GM19397 (cell line): ENCODE results near the gene FUT4.
"Not testable (repeated sequence)": the region's sequence is repeated elsewhere in the genome, so short reads cannot be mapped to it uniquely, and the experiment has no call there.

Experiments
- ATAC-seq: cut with Tn5 transposase; IDR thresholded peaks from one replicate; pipeline ENCODE4 v1.9.1; 2021; ENCODE audit warnings: mild to moderate bottlenecking, moderate library complexity; ENCODE audit not compliant: unreplicated experiment

FUT4 gene

DNA sequence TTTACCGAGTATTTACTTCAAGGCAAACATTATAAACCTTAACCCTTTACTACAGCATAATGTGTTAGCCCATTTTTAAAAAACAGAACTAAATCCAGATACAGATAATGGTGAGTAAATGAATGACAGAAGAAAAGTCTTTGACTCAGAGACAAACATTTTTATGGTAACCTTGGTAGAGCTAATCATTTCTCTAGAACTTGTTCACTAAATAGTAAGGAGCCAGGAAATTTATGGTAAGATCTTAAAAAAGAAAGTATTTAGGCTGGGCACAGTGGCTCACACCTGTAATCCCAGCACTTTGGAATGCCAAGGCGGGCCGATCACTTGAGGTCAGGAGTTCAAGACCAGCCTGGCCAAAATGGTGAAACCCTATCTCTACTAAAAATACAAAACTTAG, 11.5 kb upstream of the FUT4 start:
- ATAC-seq: no peak

GRCh38 chr11:94533206-94533605, 10.5 kb upstream of the FUT4 start:
- ATAC-seq: no peak

DNA sequence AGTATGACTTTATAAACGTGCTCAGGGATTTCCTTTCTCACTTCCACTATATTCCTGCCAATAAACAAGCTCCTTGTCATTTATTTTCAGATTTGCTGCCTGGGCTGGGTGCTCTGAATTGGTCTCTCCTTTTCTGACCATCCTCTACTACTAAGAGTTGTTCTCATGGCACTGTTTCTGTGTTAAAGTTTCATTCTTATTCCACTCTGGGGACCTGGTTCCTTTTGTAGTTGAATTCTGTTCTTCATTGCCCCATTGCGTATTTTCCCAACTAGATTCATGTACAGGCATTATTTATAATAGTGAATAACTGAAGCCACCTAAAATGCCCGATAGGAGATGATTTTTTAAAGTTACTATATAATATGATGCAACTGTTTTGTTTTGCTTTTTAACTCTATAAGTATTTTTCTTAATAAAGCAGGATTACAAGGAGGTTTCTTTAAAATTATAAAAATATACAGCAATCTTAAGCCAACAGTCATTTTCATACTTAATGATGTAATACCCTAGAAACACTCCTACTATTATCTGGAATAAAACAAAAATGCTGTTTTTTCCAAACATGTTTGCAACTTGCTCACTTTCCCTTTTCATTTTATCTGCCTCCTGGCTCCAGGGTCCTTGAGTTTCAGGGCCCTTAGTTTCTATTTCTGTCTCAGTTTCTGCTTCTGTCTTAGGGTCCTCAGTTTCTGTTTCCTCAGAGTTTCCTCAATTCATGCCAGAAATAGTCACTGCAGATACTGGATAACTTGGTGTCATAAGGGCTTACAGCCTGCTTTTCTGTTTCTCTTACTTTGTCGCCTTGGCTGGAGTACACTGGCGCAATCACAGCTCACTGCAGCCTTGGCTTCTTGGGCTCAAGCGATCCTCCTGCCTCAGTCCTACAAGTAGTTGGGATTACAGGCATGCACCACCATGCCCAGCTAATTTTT, 9.8 kb upstream of the FUT4 start:
- ATAC-seq: no peak

GRCh38 chr11:94536386-94536785, 7.3 kb upstream of the FUT4 start:
- ATAC-seq: no peak

- no peak for ATAC-seq
These were observed 6.6 kb upstream of the FUT4 start for GRCh38 chr11:94537031-94537600.

DNA sequence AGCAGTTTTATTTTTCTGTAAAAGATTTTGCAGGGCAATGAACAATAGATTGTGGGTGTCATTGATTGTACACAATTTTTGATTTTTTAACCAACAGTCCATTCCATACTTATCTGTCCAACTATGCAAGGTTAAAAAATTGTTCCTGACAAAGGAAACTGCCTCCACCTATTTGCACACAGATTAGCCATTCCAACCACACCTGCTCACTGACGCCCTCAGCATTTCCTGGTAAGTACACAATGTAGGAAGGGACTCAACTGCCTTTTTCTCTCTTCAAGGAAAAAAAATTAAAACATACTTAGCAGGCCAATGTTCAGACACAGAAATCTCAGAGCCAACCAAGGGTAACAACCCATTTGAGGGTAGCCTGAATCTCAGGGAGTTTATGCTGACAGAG, 4.3 kb upstream of the FUT4 start:
- ATAC-seq: no peak

DNA sequence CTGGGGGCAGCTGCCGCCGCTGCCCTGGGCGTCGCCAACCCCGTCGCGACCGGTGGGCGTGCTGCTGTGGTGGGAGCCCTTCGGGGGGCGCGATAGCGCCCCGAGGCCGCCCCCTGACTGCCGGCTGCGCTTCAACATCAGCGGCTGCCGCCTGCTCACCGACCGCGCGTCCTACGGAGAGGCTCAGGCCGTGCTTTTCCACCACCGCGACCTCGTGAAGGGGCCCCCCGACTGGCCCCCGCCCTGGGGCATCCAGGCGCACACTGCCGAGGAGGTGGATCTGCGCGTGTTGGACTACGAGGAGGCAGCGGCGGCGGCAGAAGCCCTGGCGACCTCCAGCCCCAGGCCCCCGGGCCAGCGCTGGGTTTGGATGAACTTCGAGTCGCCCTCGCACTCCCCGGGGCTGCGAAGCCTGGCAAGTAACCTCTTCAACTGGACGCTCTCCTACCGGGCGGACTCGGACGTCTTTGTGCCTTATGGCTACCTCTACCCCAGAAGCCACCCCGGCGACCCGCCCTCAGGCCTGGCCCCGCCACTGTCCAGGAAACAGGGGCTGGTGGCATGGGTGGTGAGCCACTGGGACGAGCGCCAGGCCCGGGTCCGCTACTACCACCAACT, 1.0 kb downstream of the FUT4 start:
- no peak for ATAC-seq

GRCh38 chr11:94545264-94546161, 1.8 kb downstream of the FUT4 start:
- no peak for ATAC-seq

GRCh38 chr11:94546162-94546470, 2.4 kb downstream of the FUT4 start:
- ATAC-seq: no peak

DNA sequence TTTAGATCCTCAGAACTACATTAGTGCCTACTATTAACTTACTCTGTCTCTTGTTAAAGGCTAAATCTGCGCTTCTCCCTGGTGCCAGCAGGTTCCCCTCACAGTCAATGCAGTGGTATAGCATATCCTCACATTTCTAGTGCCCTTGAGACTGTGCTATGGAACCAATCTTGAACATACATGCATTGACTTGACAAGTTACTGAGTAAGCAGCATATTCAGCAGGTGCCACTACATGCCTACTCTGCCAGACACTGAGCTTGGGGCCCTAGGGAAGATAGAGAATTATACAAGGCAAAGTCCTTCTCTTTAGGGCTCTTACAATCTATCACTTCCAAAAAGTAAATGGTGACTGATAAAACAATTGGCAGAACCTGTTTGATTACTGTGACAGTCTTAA, 3.2 kb downstream of the FUT4 start:
- no peak for ATAC-seq

GRCh38 chr11:94549146-94549545, 5.4 kb downstream of the FUT4 start:
- no peak for ATAC-seq

- no peak for ATAC-seq
These were observed 6.8 kb downstream of the FUT4 start for GRCh38 chr11:94550513-94550912.

DNA sequence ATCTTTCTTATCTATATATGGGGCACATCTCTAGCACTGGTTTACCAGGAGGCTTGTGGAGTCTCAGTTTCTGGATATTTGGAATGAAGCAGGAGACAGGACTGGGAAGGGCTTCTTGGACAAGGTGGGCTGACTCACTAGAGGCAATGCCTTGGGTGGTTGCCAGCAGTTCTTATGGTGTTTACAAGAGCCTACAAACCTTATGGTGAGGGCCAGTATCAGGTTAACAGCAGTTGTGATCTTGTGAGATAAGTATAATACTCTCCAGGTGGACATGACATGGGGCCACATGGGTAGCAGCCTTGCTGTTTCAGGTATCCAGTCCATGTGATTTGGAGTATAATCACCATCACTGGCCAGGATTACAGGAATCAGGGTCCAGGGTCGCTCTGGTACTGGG, 10.2 kb downstream of the FUT4 start:
- ATAC-seq: no peak

DNA sequence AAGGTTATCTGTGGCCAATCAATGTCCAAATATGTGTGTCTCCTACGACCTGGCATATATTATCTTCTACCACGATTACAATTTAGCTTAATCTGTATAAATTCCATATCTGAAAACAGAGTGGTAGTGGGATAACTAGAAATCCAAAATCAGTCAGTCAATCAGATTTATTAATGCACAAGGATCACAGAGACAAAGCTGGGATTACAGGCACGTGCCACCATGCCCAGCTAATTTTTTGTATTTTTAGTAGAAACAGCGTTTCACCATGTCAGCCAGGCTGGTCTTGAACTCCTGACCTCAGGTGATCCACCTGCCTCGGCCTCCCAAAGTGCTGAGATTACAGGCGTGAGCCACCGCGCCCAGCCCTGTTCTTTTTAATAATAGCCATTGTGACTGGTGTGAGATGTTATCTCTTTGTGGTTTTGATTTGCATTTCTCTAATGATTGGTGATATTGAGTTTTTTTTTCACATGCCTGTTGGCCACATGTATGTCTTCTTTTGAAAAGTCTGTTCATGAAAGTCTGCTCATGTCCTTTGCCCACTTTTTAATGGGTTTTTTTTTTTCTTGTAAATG, 12.1 kb downstream of the FUT4 start:
- not testable (repeated sequence) for ATAC-seq

GRCh38 chr11:94557421-94557820, 13.7 kb downstream of the FUT4 start:
- no peak for ATAC-seq

GRCh38 chr11:94557992-94558391, 14.3 kb downstream of the FUT4 start:
- no peak for ATAC-seq

DNA sequence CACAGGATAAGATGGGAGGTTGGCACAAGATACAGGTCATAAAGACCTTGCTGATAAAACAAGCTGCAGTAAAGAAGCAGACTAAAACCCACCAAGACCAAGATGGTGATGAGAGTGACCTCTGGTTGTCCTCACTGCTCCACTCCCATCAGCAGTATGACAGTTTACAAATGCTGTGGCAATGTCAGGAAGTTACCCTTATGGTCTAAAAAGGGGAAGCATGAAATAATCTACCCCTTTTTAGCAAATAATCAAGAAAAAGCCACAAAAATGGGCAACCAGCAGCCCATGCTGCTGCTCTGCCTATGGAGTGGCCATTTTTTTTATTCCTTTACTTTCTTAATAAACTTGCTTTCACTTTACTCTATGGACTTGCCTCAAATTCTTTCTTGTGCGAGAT, 14.7 kb downstream of the FUT4 start:
- no peak for ATAC-seq

GRCh38 chr11:94558932-94559331, 15.2 kb downstream of the FUT4 start:
- ATAC-seq: no peak

DNA sequence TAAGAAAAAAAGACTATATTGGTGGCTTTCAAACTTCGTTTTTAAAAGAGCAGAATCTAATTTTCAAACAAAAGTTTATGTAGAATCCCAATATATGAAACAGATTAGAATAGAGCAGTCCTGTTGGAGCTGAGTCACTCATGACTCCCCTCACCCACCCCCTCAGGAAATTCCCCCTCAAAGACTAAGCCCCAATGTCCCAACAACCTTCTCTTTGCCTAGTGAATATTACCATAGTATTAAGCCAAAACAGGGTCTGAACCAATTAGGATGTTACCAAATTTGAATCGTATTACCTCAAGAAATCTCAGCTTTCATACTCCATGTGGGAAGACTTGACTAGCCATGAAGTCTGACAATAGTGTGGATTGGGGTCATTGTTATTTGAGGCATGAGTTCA, 15.6 kb downstream of the FUT4 start:
- no peak for ATAC-seq

DNA sequence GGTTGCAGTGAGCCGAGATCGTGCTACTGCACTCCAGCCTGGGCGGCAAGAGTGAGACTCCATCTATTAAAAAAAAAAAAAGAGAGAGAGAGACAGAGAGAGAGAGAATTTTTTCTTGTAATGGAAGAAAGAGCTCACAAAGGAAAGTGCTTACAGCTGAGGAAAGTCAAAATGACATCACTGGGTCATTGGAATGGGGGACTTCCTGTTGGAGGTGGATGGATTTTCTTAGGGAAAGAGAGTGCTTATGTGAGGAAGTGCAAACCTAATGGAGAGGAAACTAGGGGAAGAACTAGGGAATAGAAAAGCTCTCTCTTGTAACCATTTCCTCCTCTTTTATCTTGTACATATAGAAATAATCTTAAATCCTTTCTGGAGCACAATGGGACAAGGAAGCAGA, 17.1 kb downstream of the FUT4 start:
- ATAC-seq: no peak
